K562 (cell line): ENCODE results near the gene SYNGR4. TPM values are rescaled to one million over a fixed set of nuclear protein-coding genes. Genes with fewer than 3 reads are reported as not detected.

Experiments
- CBX3 ChIP-seq, 2 experiments: IDR thresholded peaks; 1 replicate in 1 of 2; 2 replicates in 1 of 2; pipeline ENCODE4 v1.6.1; 2012; ENCODE audit warnings: inconsistent platforms in 2 of 2, low read length in 2 of 2, borderline replicate concordance in 1 of 2, control low read depth in 1 of 2
- CCNT2 ChIP-seq: IDR thresholded peaks from 2 replicates; pipeline ENCODE4 v1.6.1; 2011; ENCODE audit warnings: borderline replicate concordance, low read depth, mild to moderate bottlenecking, moderate library complexity, mixed read lengths, low read length; ENCODE audit not compliant: insufficient read length; ENCODE audit errors: extremely low read depth
- COPS2 ChIP-seq: fragments of 450-650 bp; conservative IDR thresholded peaks from 2 replicates; pipeline ENCODE4 v1.6.1; 2016; ENCODE audit warnings: mild to moderate bottlenecking, moderate library complexity
- DPF2 ChIP-seq: fragments of 450-650 bp; IDR thresholded peaks from 2 replicates; pipeline ENCODE4 v1.6.1; 2016
- NR2F6 ChIP-seq: fragments of 450-650 bp; formaldehyde crosslinking; IDR thresholded peaks from 2 replicates; pipeline ENCODE4 v1.4.0; 2020; ENCODE audit warnings: mild to moderate bottlenecking
- POLR3G ChIP-seq: IDR thresholded peaks from 2 replicates; pipeline ENCODE4 v1.6.1; 2011; ENCODE audit not compliant: insufficient read length, insufficient replicate concordance; ENCODE audit errors: extremely low read depth
- RAD51 ChIP-seq: fragments of 450-650 bp; IDR thresholded peaks from 2 replicates; pipeline ENCODE4 v1.7.1; 2016; ENCODE audit warnings: low read depth, mild to moderate bottlenecking, borderline replicate concordance
- RBM25 ChIP-seq: fragments of 200-400 bp; formaldehyde crosslinking; IDR thresholded peaks from 2 replicates; pipeline ENCODE4 v1.6.1; 2018; ENCODE audit warnings: low read length, low read depth, moderate library complexity; ENCODE audit not compliant: severe bottlenecking
- RUNX1 ChIP-seq: sonication (generic); IDR thresholded peaks from 2 replicates; pipeline ENCODE4 v1.6.1; 2016; ENCODE audit warnings: antibody characterized with exemption, low read depth
- TBP ChIP-seq: optimal IDR thresholded peaks from 2 replicates; pipeline ENCODE3; 2011; ENCODE audit warnings: low read depth, low read length, improper control_type of control experiment
- WHSC1 ChIP-seq: IDR thresholded peaks from one replicate; pipeline ENCODE4 v1.6.1; 2012; ENCODE audit warnings: low read length, control low read depth, inconsistent platforms
- ZKSCAN3 ChIP-seq: fragments of 250-450 bp; sonication (Bioruptor Pico); IDR thresholded peaks from 2 replicates; pipeline ENCODE4 v1.4.0; 2020
- ZNF324 ChIP-seq: fragments of 250-450 bp; sonication (Bioruptor Pico); IDR thresholded peaks from 2 replicates; pipeline ENCODE4 v1.4.0; 2020; ENCODE audit warnings: mild to moderate bottlenecking
- ZNF551 ChIP-seq: fragments of 250-450 bp; sonication (Bioruptor Pico); IDR thresholded peaks from 2 replicates; pipeline ENCODE4 v1.5.0; 2021; ENCODE audit warnings: mild to moderate bottlenecking, moderate library complexity
- polyA plus RNA-seq, 8 experiments: library from polyadenylated mRNA; depleted of rRNA in 4 of 8; stranded (reverse) in 5 of 8; unstranded in 3 of 8; fragments of >200 nt; fragmentation: Nextera tagmentation in 2 of 8; fragmentation: Illumina TruSeq in 1 of 8; extraction: Ambion mirVana in 2 of 8; extraction: Trizol in 1 of 8; gene quantifications; 2 replicates each; pipeline versions ENCODE4 v1.2.1 to v1.2.3, GENCODE V29; 2011 to 2014; ENCODE audit warnings: inconsistent platforms in 1 of 8, missing spikeins in 1 of 8
- total RNA-seq, 7 experiments: library from RNA; depleted of rRNA in 6 of 7; stranded (reverse); fragments of >200 nt in 6 of 7; fragmentation: Illumina TruSeq in 2 of 7; extraction: Trizol in 2 of 7; gene quantifications; 2 replicates each; pipeline versions ENCODE4 v1.2.1 to v1.2.3, GENCODE V29; 2011 to 2021; ENCODE audit warnings: low replicate concordance in 1 of 7
- TF ChIP-seq, protein P1 (sequence below), 2 experiments: fragments of 450-650 bp in 1 of 2; sonication (generic) in 1 of 2; formaldehyde crosslinking; conservative IDR thresholded peaks; 2 replicates each; pipeline versions ENCODE4 v1.4.0 to v1.8.1; 2020 to 2022; ENCODE audit warnings: mild to moderate bottlenecking in 1 of 2, missing genetic modification reagents in 1 of 2
- TF ChIP-seq, protein P2 (sequence below): fragments of 450-650 bp; IDR thresholded peaks from one replicate; pipeline ENCODE4 v1.6.1; 2018; ENCODE audit warnings: mild to moderate bottlenecking, moderate library complexity; ENCODE audit not compliant: partially characterized antibody
- TF ChIP-seq, protein P3 (sequence below): fragments of 250-450 bp; sonication (Bioruptor Pico); IDR thresholded peaks from 2 replicates; pipeline ENCODE4 v1.5.0; 2020; ENCODE audit warnings: mild to moderate bottlenecking
- TF ChIP-seq, protein P4 (sequence below): IDR thresholded peaks from 3 replicates; pipeline ENCODE4 v1.6.1; 2011; ENCODE audit warnings: borderline replicate concordance, mild to moderate bottlenecking, moderate library complexity; ENCODE audit not compliant: insufficient read length; ENCODE audit errors: extremely low read depth
- TF ChIP-seq, protein P5 (sequence below): sonication (generic); formaldehyde crosslinking; IDR thresholded peaks from 2 replicates; pipeline ENCODE4 v1.8.1; 2022; ENCODE audit warnings: missing genetic modification reagents

Gene SYNGR4
- total and polyA plus RNA-seq, 9 of the 15 experiments (the other 6 are each of a cell fraction or from before 2014, with no cell fraction given): 0.07 to 0.14 TPM; not detected in 7

DNA sequence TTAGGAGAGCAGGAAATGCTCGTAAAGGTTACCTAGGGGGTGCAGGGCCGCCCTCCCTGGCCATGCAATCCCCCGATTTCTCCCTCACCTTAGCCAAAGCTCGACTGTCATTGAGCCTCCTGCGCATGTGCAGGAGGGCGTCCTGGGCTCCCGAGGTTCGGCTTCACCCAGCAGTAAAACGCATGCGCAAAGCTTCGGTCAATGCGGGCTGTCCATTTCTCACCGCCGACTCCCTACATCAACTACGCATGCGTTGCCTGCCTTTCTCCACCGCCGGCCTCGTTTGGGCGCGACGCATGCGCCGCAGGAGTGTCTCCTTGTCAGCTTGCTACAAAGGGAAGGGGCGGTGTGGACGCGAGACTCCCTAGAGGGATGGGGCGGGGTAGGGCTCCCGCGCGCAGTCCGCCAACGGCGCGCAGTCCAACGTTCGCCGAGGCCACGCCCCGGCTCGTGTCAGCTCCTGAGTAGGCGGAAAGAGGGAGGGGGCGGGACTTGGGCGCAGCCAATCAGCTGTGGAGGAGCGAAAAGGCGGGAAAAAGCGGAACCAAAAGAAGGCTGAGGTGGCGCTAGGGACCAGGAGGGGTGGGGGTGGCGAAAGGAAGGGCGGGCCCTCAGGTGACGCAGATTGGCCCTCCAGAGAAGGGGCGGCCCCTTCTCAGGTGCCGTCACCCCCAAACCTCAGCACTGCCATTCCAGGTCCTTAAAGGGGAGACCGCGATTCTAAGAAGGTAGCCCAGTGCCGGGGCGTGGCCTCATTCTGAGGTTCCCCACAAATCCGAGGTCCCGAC is at the start of gene SYNGR4, which contains the start of gene TMEM143 (continued):
- TF ChIP-seq, protein P1, sequence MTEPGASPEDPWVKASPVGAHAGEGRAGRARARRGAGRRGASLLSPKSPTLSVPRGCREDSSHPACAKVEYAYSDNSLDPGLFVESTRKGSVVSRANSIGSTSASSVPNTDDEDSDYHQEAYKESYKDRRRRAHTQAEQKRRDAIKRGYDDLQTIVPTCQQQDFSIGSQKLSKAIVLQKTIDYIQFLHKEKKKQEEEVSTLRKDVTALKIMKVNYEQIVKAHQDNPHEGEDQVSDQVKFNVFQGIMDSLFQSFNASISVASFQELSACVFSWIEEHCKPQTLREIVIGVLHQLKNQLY (CRISPR knock-in tag; conservative IDR thresholded peaks at IDR 0.05): no peak
- TF ChIP-seq POLR3G: no peak
- TF ChIP-seq RAD51: peak; percentile 28; the same call in 1 of the 2 replicates
- TF ChIP-seq WHSC1: no peak
- TF ChIP-seq TBP: peak; percentile 41
- TF ChIP-seq RBM25: no peak
- no peak for TF ChIP-seq ZNF324
- peak; percentile 76 for TF ChIP-seq CCNT2
- TF ChIP-seq, protein P2, sequence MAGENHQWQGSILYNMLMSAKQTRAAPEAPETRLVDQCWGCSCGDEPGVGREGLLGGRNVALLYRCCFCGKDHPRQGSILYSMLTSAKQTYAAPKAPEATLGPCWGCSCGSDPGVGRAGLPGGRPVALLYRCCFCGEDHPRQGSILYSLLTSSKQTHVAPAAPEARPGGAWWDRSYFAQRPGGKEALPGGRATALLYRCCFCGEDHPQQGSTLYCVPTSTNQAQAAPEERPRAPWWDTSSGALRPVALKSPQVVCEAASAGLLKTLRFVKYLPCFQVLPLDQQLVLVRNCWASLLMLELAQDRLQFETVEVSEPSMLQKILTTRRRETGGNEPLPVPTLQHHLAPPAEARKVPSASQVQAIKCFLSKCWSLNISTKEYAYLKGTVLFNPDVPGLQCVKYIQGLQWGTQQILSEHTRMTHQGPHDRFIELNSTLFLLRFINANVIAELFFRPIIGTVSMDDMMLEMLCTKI: no peak
- TF ChIP-seq, protein P3, sequence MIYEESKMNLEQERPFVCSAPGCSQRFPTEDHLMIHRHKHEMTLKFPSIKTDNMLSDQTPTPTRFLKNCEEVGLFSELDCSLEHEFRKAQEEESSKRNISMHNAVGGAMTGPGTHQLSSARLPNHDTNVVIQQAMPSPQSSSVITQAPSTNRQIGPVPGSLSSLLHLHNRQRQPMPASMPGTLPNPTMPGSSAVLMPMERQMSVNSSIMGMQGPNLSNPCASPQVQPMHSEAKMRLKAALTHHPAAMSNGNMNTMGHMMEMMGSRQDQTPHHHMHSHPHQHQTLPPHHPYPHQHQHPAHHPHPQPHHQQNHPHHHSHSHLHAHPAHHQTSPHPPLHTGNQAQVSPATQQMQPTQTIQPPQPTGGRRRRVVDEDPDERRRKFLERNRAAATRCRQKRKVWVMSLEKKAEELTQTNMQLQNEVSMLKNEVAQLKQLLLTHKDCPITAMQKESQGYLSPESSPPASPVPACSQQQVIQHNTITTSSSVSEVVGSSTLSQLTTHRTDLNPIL (CRISPR knock-in tag): no peak
- TF ChIP-seq DPF2: peak; percentile 46
- no peak for TF ChIP-seq NR2F6 (CRISPR knock-in tag)
- TF ChIP-seq CBX3 (IDR thresholded peaks at IDR 0.05; ENCODE audit: borderline replicate concordance in 1 of 2, low read length in 2 of 2): peak in 1 of 2 experiments; percentile 88; a peak in 1 of 3 replicates
- no peak for TF ChIP-seq COPS2
- TF ChIP-seq ZKSCAN3 (CRISPR knock-in tag): no peak
- TF ChIP-seq ZNF551 (CRISPR knock-in tag): no peak
- no peak for TF ChIP-seq RUNX1
- TF ChIP-seq, protein P4, sequence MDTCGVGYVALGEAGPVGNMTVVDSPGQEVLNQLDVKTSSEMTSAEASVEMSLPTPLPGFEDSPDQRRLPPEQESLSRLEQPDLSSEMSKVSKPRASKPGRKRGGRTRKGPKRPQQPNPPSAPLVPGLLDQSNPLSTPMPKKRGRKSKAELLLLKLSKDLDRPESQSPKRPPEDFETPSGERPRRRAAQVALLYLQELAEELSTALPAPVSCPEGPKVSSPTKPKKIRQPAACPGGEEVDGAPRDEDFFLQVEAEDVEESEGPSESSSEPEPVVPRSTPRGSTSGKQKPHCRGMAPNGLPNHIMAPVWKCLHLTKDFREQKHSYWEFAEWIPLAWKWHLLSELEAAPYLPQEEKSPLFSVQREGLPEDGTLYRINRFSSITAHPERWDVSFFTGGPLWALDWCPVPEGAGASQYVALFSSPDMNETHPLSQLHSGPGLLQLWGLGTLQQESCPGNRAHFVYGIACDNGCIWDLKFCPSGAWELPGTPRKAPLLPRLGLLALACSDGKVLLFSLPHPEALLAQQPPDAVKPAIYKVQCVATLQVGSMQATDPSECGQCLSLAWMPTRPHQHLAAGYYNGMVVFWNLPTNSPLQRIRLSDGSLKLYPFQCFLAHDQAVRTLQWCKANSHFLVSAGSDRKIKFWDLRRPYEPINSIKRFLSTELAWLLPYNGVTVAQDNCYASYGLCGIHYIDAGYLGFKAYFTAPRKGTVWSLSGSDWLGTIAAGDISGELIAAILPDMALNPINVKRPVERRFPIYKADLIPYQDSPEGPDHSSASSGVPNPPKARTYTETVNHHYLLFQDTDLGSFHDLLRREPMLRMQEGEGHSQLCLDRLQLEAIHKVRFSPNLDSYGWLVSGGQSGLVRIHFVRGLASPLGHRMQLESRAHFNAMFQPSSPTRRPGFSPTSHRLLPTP: no peak
- TF ChIP-seq, protein P5, sequence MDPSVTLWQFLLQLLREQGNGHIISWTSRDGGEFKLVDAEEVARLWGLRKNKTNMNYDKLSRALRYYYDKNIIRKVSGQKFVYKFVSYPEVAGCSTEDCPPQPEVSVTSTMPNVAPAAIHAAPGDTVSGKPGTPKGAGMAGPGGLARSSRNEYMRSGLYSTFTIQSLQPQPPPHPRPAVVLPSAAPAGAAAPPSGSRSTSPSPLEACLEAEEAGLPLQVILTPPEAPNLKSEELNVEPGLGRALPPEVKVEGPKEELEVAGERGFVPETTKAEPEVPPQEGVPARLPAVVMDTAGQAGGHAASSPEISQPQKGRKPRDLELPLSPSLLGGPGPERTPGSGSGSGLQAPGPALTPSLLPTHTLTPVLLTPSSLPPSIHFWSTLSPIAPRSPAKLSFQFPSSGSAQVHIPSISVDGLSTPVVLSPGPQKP (CRISPR knock-in tag): no peak
